HepG2 (cell line): ENCODE results near the gene UBC. TPM values are rescaled to one million over a fixed set of nuclear protein-coding genes. Genes with fewer than 3 reads are reported as not detected.

Experiments
- ATRX ChIP-seq: sonication (generic); formaldehyde crosslinking; IDR thresholded peaks from 2 replicates; pipeline ENCODE4 v1.4.0; 2020; ENCODE audit warnings: missing genetic modification reagents, borderline replicate concordance
- CHD4 ChIP-seq: fragments of 200-600 bp; sonication (generic); IDR thresholded peaks from 2 replicates; pipeline ENCODE4 v1.7.0; 2017; ENCODE audit warnings: mild to moderate bottlenecking, low read length, borderline replicate concordance
- DNMT1 ChIP-seq: sonication (generic); formaldehyde crosslinking; IDR thresholded peaks from 2 replicates; pipeline ENCODE4 v1.5.1; 2020; ENCODE audit warnings: mild to moderate bottlenecking, missing genetic modification reagents
- EED ChIP-seq: sonication (generic); formaldehyde crosslinking; IDR thresholded peaks from 2 replicates; pipeline ENCODE4 v1.5.0; 2020; ENCODE audit warnings: mild to moderate bottlenecking, missing genetic modification reagents
- ERF ChIP-seq: IDR thresholded peaks from 2 replicates; pipeline ENCODE4 v1.6.1; 2018; ENCODE audit warnings: missing biosample characterization, missing genetic modification reagents
- HDAC2 ChIP-seq: sonication (generic); formaldehyde crosslinking; IDR thresholded peaks from 2 replicates; pipeline ENCODE4 v1.4.0; 2020; ENCODE audit warnings: missing genetic modification reagents
- HNRNPUL1 ChIP-seq: fragments of 200-400 bp; formaldehyde crosslinking; IDR thresholded peaks from 2 replicates; pipeline ENCODE4 v1.6.1; 2017; ENCODE audit warnings: low read depth, mild to moderate bottlenecking, low read length, moderate library complexity
- MTF2 ChIP-seq: sonication (generic); formaldehyde crosslinking; IDR thresholded peaks from 2 replicates; pipeline ENCODE4 v1.5.0; 2020; ENCODE audit warnings: missing genetic modification reagents, borderline replicate concordance
- NFIC ChIP-seq: IDR thresholded peaks from 2 replicates; pipeline ENCODE4 v1.6.1; 2012; ENCODE audit warnings: mild to moderate bottlenecking, low read length, inconsistent platforms
- NRL ChIP-seq: sonication (generic); formaldehyde crosslinking; IDR thresholded peaks from 2 replicates; pipeline ENCODE4 v1.5.0; 2020; ENCODE audit warnings: missing genetic modification reagents, mild to moderate bottlenecking, moderate library complexity, borderline replicate concordance
- PRDM15 ChIP-seq: sonication (generic); formaldehyde crosslinking; IDR thresholded peaks from 2 replicates; pipeline ENCODE4 v1.4.0; 2020; ENCODE audit warnings: missing genetic modification reagents
- SKIL ChIP-seq: sonication (generic); formaldehyde crosslinking; IDR thresholded peaks from 2 replicates; pipeline ENCODE4 v1.8.0; 2022; ENCODE audit warnings: missing genetic modification reagents, mild to moderate bottlenecking, moderate library complexity, borderline replicate concordance
- SMARCE1 ChIP-seq: fragments of 450-650 bp; IDR thresholded peaks from 2 replicates; pipeline ENCODE4 v1.6.1; 2017; ENCODE audit warnings: borderline replicate concordance
- TOE1 ChIP-seq: sonication (generic); formaldehyde crosslinking; IDR thresholded peaks from 2 replicates; pipeline ENCODE4 v1.4.0; 2020; ENCODE audit warnings: mild to moderate bottlenecking, missing genetic modification reagents
- ZBTB26 ChIP-seq: IDR thresholded peaks from 2 replicates; pipeline ENCODE4 v1.6.1; 2016; ENCODE audit warnings: missing compliant biosample characterization, missing genetic modification reagents, borderline replicate concordance
- ZBTB7A ChIP-seq: sonication (generic); formaldehyde crosslinking; IDR thresholded peaks from 2 replicates; pipeline ENCODE4 v1.8.0; 2022; ENCODE audit warnings: mild to moderate bottlenecking, missing genetic modification reagents
- ZC3H4 ChIP-seq: sonication (generic); formaldehyde crosslinking; IDR thresholded peaks from 2 replicates; pipeline ENCODE4 v1.4.0; 2020; ENCODE audit warnings: missing genetic modification reagents, borderline replicate concordance
- ZNF260 ChIP-seq: sonication (generic); formaldehyde crosslinking; IDR thresholded peaks from 2 replicates; pipeline ENCODE4 v1.4.0; 2020; ENCODE audit warnings: missing genetic modification reagents, low read depth, mild to moderate bottlenecking, borderline replicate concordance
- ZNF329 ChIP-seq: sonication (generic); formaldehyde crosslinking; IDR thresholded peaks from 2 replicates; pipeline ENCODE4 v1.9.0; 2021; ENCODE audit warnings: low read depth, mild to moderate bottlenecking, missing genetic modification reagents
- ZNF567 ChIP-seq: sonication (generic); formaldehyde crosslinking; IDR thresholded peaks from 2 replicates; pipeline ENCODE4 v1.8.1; 2023; ENCODE audit warnings: mild to moderate bottlenecking, missing genetic modification reagents, borderline replicate concordance
- ZNF703 ChIP-seq: sonication (generic); formaldehyde crosslinking; IDR thresholded peaks from 2 replicates; pipeline ENCODE4 v1.5.1; 2020; ENCODE audit warnings: missing genetic modification reagents, mild to moderate bottlenecking, moderate library complexity, borderline replicate concordance
- ZNF720 ChIP-seq: sonication (generic); formaldehyde crosslinking; IDR thresholded peaks from 2 replicates; pipeline ENCODE4 v1.4.0; 2020; ENCODE audit warnings: missing genetic modification reagents
- polyA plus RNA-seq, 8 experiments: library from polyadenylated mRNA; depleted of rRNA in 3 of 8; stranded (reverse) in 7 of 8; unstranded in 1 of 8; fragments of >200 nt; fragmentation: Illumina TruSeq in 4 of 8; extraction: Trizol in 4 of 8; gene quantifications; 2 replicates each; pipeline versions ENCODE4 v1.2.1 to v1.2.3, GENCODE V29; 2011 to 2016; ENCODE audit warnings: low read depth in 4 of 8, missing spikeins in 1 of 8, mixed read lengths in 1 of 8; ENCODE audit not compliant: insufficient read depth in 1 of 8
- total RNA-seq, 5 experiments: library from RNA; depleted of rRNA; stranded (reverse); fragments of >200 nt; fragmentation: Illumina TruSeq; extraction: Trizol; gene quantifications; 2 replicates each; pipeline ENCODE4 v1.2.3, GENCODE V29; 2016; ENCODE audit warnings: low read depth in 1 of 5

UBC gene
- total and polyA plus RNA-seq, 2 of the 13 experiments (the other 11 are each of a cell fraction or from before 2014, with no cell fraction given): 805 to 1,432 TPM

GRCh38 chr12:124914392-124915238 is at the start of gene UBC (continued):
- TF ChIP-seq ZBTB26 (CRISPR knock-in tag) (peak; percentile 42), ZNF703 (peak; percentile 80; the same call in 1 of the 2 replicates), HDAC2 (peak; percentile 13; the same call in 1 of the 2 replicates), SMARCE1 (no peak), ATRX (CRISPR knock-in tag) (no peak), ZBTB7A (peak; percentile 81), PRDM15 (CRISPR knock-in tag) (peak; percentile 100), ERF (CRISPR knock-in tag) (peak; percentile 71; the same call in 1 of the 2 replicates), TOE1 (CRISPR knock-in tag) (0 out of 2 replicates have a peak, but pooled peaks have one; percentile 75), MTF2 (CRISPR knock-in tag) (peak; percentile 92), ZC3H4 (CRISPR knock-in tag) (0 out of 2 replicates have a peak, but pooled peaks have one; percentile 18), ZNF720 (CRISPR knock-in tag) (peak; percentile 52; the same call in 1 of the 2 replicates), SKIL (CRISPR knock-in tag) (peak; percentile 23; the same call in 1 of the 2 replicates), ZNF567 (peak; percentile 81; the same call in 1 of the 2 replicates), CHD4 (no peak), NRL (CRISPR knock-in tag) (peak; percentile 85; the same call in 1 of the 2 replicates), ZNF329 (CRISPR knock-in tag) (peak; percentile 75), ZNF260 (CRISPR knock-in tag) (no peak), EED (CRISPR knock-in tag) (peak; percentile 87; the same call in 1 of the 2 replicates), NFIC (no peak), HNRNPUL1 (0 out of 2 replicates have a peak, but pooled peaks have one; percentile 59), DNMT1 (CRISPR knock-in tag) (no peak)
